ENCODE results near the gene AARS2.

AARS2 gene

GRCh38 chr6:44250067-44250717 is 63.0 kb downstream of the AARS2 start:
- H3K4me3 ChIP-seq (ENCODE audit: insufficient read depth, low read depth, low read length): no peak overlapping the region
- 95 to 96% methylated on average over 5 to 6 of the region's 6 CpGs for WGBS, 2 experiments
- H3K27ac ChIP-seq (ENCODE audit: insufficient read depth, low read depth, low read length, poor library complexity, severe bottlenecking): no peak overlapping the region
- no peaks in the 10 kb centered on the region for H3K9me3 ChIP-seq (ENCODE audit: control insufficient read depth, low read length)
- no peaks in the 10 kb centered on the region for H3K27me3 ChIP-seq (ENCODE audit: control insufficient read depth, insufficient read depth, low read length, poor library complexity, severe bottlenecking)
- peaks cover 52% of the 10 kb centered on the region for H3K36me3 ChIP-seq (ENCODE audit: control insufficient read depth, insufficient read depth, low read length)
- H3K4me1 ChIP-seq (ENCODE audit: control insufficient read depth, insufficient read depth, low read length): peaks cover 13% of the 10 kb centered on the region
